Suprapubic skin (tissue), 4 donors: ENCODE results near the gene POLD1. TPM values are rescaled to one million over a fixed set of nuclear protein-coding genes. Genes with fewer than 3 reads are reported as not detected.

Experiments
- DNase-seq, 2 donors: peaks; one replicate each; pipeline ENCODE4 v3.0.0-alpha.2; 2019; ENCODE audit warnings: low spot score in 2 of 2
- H3K27ac ChIP-seq: fragments of 200-600 bp; sonication (generic); one replicate; pipeline ENCODE4 v1.5.1; 2019
- H3K27me3 ChIP-seq: fragments of 200-600 bp; sonication (generic); one replicate; pipeline ENCODE4 v1.5.1; 2019
- H3K36me3 ChIP-seq: fragments of 200-600 bp; sonication (generic); one replicate; pipeline ENCODE4 v1.5.1; 2019
- H3K4me1 ChIP-seq: fragments of 200-600 bp; sonication (generic); one replicate; pipeline ENCODE4 v1.5.1; 2019
- H3K4me3 ChIP-seq: fragments of 200-600 bp; sonication (generic); one replicate; pipeline ENCODE4 v1.5.1; 2019; ENCODE audit warnings: mild to moderate bottlenecking
- H3K9me3 ChIP-seq: fragments of 200-600 bp; sonication (generic); one replicate; pipeline ENCODE4 v1.5.1; 2019
- CTCF ChIP-seq, 2 donors: fragments of 200-600 bp in 1 of 2; fragments of 450-650 bp in 1 of 2; sonication (generic) in 1 of 2; IDR thresholded peaks; one replicate each; pipeline ENCODE4 v1.5.1; 2016 to 2019; ENCODE audit warnings: antibody characterized with exemption in 2 of 2, mild to moderate bottlenecking in 1 of 2, moderate library complexity in 1 of 2
- EP300 ChIP-seq: sonication (generic); formaldehyde crosslinking; IDR thresholded peaks from one replicate; pipeline ENCODE4 v1.6.1; 2017; ENCODE audit warnings: antibody characterized with exemption
- POLR2A ChIP-seq, 2 donors: fragments of 450-650 bp; IDR thresholded peaks; one replicate each; pipeline ENCODE4 v1.6.1; 2017; ENCODE audit warnings: antibody characterized with exemption in 2 of 2, mild to moderate bottlenecking in 2 of 2, moderate library complexity in 2 of 2
- POLR2AphosphoS5 ChIP-seq, 3 donors: sonication (generic); formaldehyde crosslinking; IDR thresholded peaks; one replicate each; pipeline ENCODE4 v1.6.1; 2017; ENCODE audit warnings: antibody characterized with exemption in 3 of 3
- WGBS: methylation state at CpG from one replicate; pipeline ENCODE4 v1.1.5; 2018; 5-methylcytosine and 5-hydroxymethylcytosine counted together
- total RNA-seq, 4 donors: library from RNA; depleted of rRNA; stranded (reverse); fragments of >200 nt; gene quantifications; one replicate each; pipeline ENCODE4 v1.1.0, GENCODE V29; 2016

POLD1 gene
- total RNA-seq, 4 donors from 2014 or later: 17.2 to 26.9 (median 21.5) TPM

GRCh38 chr19:50410109-50410508, 26.0 kb downstream of the POLD1 start:
- Histone ChIP-seq H3K36me3 (peaks cover 32% of the 10 kb centered on the region), H3K4me3 (no peak overlapping the region), H3K27me3 (no peaks in the 10 kb centered on the region), H3K4me1 (no peaks in the 10 kb centered on the region), H3K27ac (no peak overlapping the region), H3K9me3 (no peaks in the 10 kb centered on the region)
- TF ChIP-seq POLR2AphosphoS5 (IDR thresholded peaks at IDR 0.05) (no peak), EP300 (no peak), CTCF (IDR thresholded peaks at IDR 0.05) (no peak), POLR2A (IDR thresholded peaks at IDR 0.05) (no peak)
- DNase-seq: no peak
- 90% methylated on average over 7 of the region's 10 CpGs for WGBS

- TF ChIP-seq CTCF (IDR thresholded peaks at IDR 0.05) (no peak), EP300 (no peak), POLR2AphosphoS5 (IDR thresholded peaks at IDR 0.05) (no peak), POLR2A (IDR thresholded peaks at IDR 0.05) (no peak)
- WGBS: 94% methylated on average over 2 of the region's 2 CpGs
- Histone ChIP-seq H3K4me3 (no peak overlapping the region), H3K27ac (no peak overlapping the region), H3K36me3 (peaks cover 20% of the 10 kb centered on the region), H3K4me1 (no peaks in the 10 kb centered on the region), H3K27me3 (peaks cover 11% of the 10 kb centered on the region), H3K9me3 (no peaks in the 10 kb centered on the region)
- DNase-seq: no peak
Observed at GRCh38 chr19:50412419-50412818, 28.3 kb downstream of the POLD1 start.

GRCh38 chr19:50413096-50413495, 28.9 kb downstream of the POLD1 start:
- Histone ChIP-seq H3K27ac (no peak overlapping the region), H3K4me1 (peaks cover under 1% of the 10 kb centered on the region), H3K36me3 (peaks cover 20% of the 10 kb centered on the region), H3K4me3 (no peak overlapping the region), H3K27me3 (peaks cover 18% of the 10 kb centered on the region), H3K9me3 (no peaks in the 10 kb centered on the region)
- WGBS: 93% methylated on average over 13 of the region's 13 CpGs
- TF ChIP-seq EP300: no peak
- TF ChIP-seq POLR2A (IDR thresholded peaks at IDR 0.05): no peak
- no peak for TF ChIP-seq CTCF (IDR thresholded peaks at IDR 0.05)
- no peak for DNase-seq

- Histone ChIP-seq H3K9me3 (no peaks in the 10 kb centered on the region), H3K27ac (no peak overlapping the region), H3K4me1 (peaks cover 5% of the 10 kb centered on the region), H3K36me3 (peaks cover 19% of the 10 kb centered on the region), H3K4me3 (no peak overlapping the region), H3K27me3 (peaks cover 22% of the 10 kb centered on the region)
- WGBS: 95% methylated on average over 9 of the region's 21 CpGs
- DNase-seq: no peak
- TF ChIP-seq POLR2AphosphoS5 (IDR thresholded peaks at IDR 0.05) (no peak), CTCF (IDR thresholded peaks at IDR 0.05) (no peak), EP300 (no peak), POLR2A (IDR thresholded peaks at IDR 0.05) (no peak)
Observed at GRCh38 chr19:50413531-50413930, 29.4 kb downstream of the POLD1 start.

- no peaks in the 10 kb centered on the region for H3K9me3 ChIP-seq
- TF ChIP-seq POLR2AphosphoS5 (IDR thresholded peaks at IDR 0.05) (no peak), POLR2A (IDR thresholded peaks at IDR 0.05) (no peak), CTCF (IDR thresholded peaks at IDR 0.05) (peak; percentile 36 to 88), EP300 (no peak)
- no peak overlapping the region for H3K27ac ChIP-seq
- 67% methylated on average over 24 of the region's 37 CpGs for WGBS
- no peak for DNase-seq
- H3K27me3 ChIP-seq: peaks cover 38% of the 10 kb centered on the region
- peaks cover 11% of the 10 kb centered on the region for H3K4me1 ChIP-seq
- H3K36me3 ChIP-seq: peaks cover 3% of the 10 kb centered on the region
- no peak overlapping the region for H3K4me3 ChIP-seq
Observed at GRCh38 chr19:50414864-50415660, 30.9 kb downstream of the POLD1 start.
